GM18520 (cell line): ENCODE measurements around the gene GABBR1.

Source experiments
- ATAC-seq: cut with Tn5 transposase; IDR thresholded peaks from one replicate; pipeline ENCODE4 v1.9.1; 2021; ENCODE audit not compliant: unreplicated experiment

Gene GABBR1

DNA sequence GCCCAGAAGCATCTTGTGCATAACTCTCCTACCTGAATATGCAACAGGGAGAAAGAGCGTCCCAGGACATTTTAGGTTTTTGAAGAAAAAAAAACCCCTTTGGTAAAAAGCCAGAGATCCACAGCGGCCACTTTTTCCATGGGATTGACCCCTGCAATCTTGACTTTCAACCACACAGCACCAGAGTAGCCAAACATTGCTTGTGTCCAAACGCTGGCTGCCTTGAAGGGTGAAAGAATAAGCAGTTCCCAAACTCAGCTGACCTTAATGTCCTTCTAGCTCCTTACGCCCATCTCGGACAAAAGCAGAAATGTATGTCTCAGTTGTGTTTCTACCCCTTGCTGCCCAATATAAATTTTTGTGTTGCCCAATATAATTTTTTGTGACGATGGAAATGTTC, 22.7 kb upstream of the GABBR1 start:
- ATAC-seq: no peak

DNA sequence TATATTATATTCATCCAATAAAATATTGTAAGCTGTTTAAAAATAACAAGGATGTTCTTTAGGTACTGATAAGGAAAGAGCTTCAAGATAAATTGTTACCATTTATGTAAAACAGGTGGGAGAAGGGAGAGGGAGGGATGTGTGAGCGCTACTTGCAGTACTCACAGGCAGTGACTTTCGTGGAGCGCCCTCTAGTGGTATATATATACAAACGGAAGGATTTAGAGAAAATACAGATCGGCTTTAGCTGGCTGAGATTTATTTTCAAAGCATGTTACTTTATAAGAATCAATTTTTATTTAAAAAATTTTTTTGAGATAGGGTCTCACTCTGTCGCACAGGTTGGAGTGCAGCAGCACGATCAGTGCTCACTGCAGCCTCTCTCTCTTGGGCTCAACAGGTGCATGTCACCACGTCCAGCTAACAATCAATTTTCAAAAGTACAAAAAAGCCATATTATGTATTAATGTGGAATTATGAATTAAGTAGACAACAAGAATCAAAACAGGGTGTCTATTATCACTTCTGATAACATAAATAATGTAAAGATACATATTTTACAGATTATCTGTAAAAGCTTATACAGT, 20.6 kb upstream of the GABBR1 start:
- no peak for ATAC-seq

DNA sequence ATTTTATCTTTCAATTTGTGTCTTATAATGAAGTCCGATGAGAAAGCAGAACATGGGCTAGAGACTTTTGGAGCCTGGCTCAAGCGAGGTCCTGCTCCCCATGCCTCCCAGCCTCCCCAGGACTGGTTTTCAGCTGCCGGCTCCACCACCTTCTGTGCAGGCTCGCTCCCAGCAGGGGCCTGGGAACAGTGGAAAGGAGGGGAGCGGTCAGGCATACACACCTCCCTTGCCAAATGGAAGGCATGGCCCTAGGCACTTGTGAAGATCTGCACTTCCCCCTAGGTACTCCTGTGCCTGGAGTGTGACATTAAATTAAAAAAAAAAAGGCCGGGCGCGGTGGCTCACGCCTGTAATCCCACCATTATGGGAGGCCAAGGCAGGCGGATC, 19.2 kb upstream of the GABBR1 start:
- no peak for ATAC-seq

DNA sequence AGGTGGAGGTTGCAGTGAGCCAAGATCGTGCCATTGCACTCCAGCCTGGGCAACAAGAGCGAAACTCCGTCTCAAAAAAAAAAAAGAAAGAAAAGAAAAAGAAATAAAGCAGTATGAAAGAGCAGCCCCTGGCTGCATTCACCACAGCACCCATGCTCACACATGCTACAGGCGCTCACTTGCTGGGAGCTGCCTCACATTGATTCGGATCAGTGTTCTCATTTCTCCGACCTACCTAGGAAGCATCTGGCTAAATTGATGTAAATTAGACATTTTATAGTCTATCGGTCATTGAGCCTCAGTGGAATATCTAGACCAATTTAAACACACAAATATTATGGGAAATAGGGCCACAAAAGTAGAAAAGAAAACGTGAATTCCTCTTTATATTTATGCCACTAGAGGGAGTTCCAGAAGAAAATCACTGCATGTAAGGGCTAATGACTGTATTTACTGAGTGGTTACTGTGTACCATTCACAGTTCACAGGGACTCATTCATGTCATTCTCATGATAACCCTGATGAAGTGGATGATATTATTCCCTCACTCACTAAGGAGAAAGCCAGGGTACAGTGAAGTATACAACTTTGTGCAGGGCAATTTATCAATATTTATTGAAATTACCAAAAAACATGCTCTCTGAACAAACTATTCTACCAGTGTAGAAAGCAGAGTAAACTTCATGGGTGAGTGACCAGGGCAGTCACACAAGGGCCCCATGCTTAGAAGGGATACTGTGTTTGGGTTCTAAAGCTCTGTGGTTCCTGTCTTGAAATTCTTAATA, 18.6 kb upstream of the GABBR1 start:
- ATAC-seq: no peak

DNA sequence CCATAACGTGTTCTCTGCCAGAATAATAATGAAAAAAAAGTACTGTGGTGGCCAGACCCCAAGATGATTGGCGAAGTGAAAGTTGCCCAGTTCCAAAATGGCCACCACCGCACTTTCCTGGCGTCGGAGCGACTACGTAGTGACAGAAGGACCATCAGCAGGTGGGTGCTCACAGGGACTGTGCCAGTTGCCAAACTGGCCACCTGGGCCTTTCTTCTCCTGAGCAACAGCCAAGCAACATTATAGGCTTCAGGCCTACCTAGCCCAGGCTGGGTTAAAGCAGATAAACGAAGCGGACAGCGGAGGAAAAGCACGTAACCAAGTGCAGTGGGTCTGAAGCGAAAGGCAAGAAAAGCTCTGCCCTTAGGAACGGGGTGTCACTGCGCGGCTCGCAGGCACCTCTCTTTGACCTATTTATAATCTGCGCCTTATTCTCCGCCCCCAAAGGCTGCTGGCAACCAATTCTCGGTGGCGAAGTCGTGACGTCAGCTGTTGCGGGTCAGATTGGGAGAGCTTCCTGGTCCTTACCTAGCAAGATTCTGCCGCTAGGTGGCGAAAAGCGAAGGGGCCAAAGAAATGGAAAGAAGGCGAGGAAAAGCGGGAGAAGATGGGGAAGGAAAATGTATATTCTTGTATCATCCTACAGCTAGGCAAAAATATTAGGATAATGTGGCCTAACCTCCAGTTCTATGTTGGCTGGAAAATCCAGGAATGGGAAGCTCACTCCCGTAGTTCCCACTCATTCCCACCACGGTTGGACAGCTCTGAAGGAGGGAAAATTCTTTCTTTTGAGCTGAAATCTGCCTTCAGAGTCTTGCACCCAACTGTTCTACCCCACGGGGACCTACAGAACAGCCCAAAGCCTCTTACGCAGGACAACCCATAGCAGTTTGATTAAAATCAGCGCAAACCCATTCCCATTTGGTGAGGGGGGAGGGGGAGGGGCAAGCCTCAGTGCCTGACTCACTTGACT, 17.0 kb upstream of the GABBR1 start:
- peak; percentile 89 for ATAC-seq

DNA sequence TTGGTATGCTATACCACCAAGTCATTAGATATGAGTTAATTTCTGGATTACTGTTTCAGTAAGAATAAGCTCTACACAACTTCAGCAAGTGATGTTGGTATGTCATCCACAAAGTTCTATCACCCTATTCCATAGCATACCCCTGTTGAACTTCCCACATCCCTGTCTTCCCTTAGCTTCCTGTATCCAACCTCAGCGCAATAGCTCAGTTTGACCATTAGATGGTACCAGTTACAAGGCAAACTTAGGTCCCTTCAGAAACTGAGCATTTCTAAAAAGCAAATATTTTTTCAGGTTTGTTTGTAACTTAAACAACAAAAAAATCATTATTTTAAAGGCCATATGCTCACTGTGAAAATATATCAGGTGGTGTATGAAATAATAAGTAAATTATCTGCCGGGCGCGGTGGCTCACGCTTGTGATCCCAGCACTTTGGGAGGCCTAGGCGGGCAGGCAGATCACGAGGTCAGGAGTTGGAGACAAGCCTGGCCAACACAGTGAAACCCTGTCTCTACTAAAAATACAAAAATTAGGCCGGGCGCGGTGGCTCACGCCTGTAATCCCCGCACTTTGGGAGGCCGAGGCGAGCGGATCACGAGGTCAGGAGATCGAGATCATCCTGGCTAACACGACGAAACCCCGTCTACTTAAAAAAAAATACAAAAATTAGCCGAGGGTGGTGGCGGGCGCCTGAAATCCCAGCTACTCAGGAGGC, 15.1 kb upstream of the GABBR1 start:
- ATAC-seq: no peak

DNA sequence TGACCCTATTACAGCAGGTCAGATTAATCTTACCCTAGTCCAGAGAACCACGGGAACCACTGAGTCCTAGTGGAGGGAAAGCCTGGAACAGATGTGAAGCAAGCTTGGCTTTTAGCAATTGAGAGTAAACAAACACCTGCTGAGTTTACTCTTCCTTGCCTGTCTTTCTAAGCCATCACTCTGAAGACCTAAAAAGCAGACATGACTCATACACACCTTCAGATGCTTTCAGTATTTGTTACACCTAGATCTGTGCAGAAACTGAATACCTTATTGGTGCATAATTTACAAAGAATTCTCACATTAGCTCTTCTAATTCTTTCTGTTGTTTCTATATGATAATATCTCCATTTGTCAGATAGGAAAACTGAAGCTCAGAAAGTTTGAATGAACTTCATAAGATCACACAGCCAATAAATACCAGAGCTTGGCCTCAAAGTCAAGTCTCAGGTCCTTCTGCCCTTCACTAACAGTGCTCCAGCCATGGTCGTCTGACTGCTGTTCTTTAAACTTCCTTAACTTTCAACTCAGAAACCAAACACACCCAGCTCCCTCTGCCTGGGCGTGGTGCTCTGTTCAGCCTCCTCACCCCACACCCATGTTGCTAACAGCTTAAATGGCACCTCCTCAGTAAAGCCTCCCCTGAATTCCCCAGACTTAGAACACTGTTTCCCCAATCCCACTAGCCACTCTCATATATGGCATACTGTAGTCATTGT, 8.6 kb upstream of the GABBR1 start:
- no peak for ATAC-seq

DNA sequence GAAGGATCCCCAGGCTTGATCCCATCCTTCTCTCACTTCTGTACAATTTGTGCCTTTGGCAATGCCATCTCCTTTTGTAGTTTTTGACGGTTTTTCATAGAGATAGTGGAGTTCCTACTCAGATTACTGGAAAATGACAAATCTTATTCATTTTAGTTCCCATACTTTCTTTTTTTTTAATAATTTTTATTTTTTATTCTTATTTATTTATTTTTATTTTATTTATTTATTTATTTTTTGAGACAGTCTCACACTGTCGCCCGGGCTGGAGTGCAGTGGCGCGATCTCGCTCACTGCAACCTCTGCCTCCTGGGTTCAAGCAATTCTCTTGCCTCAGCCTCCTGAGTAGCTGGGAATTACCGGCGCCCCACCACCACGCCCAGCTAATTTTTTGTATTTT, 4.3 kb upstream of the GABBR1 start:
- no peak for ATAC-seq

DNA sequence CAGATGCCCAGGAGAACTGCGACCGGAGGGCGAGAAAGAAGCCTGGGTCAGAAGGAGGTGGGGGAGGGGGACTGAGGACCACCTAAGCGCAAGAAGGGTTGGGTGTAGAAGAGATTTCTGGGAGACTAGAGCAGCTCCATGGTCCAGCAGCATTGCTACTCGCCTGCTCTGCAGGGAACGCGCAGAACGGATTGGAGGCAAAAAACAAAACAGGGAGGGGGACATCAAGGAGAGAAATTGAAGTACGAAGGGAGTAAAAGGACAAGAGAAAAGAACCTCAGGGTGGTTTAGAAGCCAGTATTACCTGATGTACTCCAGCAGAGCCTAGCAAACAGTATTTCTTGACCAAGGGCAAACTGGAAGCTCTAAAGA, 537 bp upstream of the GABBR1 start:
- no peak for ATAC-seq

DNA sequence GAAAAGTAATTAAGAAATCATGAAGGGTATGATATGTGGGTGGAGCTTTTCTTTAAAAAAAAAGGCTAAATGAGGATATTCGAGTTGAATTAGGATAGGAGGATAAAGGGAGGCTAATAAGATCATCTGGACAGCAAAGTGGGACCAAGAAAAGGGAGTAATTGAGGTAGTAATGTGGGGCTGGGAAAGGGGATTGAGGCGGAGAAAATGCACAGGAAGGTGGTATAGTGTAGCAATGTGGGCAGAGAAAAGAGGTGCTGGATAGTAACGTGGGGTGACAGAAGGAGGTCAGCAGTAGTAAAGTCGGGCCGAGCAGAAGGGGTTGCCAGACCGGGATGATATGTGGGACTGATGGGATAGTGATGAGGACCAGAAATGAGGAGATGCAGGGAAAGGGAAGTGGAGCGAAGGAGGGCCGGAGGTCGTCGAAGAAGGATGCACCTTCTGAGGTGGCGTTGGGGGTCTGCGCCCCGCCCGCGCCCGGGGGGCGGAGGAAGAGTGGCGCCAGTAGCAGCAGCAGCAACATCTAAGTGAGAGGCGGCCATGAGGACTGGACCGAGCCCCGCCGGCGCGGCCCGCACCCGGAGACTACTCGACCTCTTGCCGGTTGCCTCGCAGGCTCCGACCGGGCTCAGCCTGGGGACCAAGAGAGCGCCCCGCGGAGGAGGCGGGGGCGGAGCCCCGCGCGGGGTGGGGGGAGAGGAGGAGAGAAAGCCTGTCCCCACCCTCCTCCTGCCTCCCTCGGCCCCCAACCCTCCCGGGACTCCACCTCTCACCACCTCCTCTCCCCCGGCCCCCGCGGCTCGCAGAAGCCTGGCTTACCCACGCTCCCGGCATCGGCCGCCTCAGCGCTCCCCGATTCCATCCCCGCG, 887 bp downstream of the GABBR1 start:
- ATAC-seq: no peak

DNA sequence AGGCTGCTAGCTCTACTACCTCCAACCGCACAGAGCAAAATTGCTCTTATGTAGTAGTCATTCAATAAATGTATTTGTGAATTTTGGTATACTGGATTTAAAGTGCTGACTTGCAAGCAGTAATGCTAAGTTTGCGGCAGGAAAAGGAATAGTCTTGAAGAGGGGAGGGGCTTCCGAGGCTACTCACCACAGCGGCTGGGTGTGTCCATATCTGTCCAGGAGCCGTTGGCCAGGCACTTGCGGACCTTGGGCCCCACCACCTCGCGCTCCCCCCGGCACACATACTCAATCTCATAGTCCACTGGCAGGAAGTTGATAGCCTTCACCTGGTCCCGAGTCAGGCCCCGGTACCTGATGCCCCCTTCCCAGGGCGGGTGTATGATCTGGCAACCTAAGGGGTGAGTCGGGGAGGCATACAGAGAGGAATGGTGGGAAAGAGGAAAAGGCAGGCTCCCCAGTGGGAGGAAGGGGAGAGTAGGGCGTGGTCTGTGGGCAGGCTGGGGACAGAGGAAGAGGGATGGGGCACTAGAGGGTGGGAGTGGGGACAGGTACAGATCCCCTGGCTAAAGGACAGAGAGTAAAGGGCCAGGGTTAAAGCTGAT, 1.7 kb downstream of the GABBR1 start:
- ATAC-seq: no peak

DNA sequence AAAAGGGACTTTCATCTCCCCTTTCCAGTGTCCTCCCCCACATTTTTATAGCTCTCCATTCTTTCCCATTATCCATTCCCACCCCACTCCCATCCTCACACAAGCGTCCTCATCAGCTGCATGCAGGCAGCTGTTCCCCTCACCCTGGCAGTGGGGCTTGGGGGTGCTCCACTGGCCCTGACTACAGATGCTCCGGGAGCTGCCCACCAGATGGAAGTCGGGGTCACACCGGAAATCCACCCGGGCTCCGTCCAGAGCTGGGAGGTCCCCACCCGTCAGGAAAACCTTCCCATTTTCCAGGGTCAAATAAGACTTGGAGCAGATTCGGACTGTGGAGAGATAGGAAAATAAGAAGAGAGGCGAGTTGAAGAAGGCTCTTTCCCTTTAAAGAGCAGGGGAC, 2.7 kb downstream of the GABBR1 start:
- no peak for ATAC-seq

DNA sequence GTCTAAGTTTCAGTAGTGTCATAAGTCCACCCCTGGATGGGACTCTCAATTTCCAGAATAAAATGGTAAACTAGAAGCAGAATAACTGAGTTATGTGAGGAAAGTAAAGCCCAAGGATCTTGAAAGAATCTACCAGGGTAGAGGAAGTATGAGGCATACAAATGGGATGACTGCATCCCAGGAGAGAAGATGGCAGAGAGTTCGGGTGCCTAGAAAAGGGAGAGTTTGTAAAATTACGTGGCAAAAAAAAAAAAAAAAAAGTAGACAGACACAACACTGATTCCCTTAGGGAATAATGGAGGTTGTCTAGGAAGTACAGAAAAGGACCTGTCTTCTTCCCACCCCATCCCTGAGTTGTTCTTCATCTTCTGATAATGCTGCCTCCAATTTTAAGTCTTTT, 3.4 kb downstream of the GABBR1 start:
- ATAC-seq: no peak

DNA sequence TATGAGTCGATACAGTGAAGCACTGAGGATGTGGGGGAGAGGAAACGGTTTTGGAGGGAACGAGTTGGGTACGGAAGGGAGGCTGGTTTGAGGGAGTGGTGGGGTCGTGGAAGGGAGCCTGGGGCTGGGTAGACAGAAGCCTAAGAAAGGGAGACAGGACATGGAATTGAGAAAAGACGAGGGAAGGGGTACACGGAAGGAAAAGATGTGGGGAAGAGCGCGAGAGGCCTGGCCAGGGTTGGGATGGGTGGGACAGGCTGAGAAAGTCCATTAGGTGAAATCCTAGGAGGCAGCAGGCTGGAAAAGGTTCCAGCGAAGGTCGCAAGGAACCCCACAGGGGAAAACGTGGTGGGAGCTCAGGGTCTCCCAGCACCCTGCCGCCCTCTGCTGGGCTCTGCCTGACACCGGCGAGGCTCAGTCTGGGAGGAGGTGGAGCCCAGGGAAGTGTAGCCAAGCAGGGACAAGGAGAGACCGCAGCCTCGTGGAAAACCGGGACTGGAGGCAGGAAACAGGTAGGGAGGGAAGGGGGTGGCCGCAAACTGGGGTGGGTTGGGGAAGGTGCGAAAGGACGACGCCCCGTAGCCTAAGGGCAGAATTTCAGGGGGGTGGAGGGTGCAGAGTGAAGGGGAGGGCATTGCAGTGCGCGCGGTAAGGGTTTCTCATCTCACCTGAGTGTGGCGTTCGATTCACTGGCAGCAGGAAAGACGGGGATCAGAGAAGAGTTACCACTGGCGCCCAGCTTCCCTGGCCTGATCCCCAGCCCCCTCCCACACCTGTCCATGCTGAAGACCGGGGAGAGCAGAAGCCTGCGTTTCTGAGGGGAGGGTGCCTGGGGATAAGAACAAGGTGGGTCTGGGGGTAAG, 4.3 kb downstream of the GABBR1 start:
- ATAC-seq: no peak

DNA sequence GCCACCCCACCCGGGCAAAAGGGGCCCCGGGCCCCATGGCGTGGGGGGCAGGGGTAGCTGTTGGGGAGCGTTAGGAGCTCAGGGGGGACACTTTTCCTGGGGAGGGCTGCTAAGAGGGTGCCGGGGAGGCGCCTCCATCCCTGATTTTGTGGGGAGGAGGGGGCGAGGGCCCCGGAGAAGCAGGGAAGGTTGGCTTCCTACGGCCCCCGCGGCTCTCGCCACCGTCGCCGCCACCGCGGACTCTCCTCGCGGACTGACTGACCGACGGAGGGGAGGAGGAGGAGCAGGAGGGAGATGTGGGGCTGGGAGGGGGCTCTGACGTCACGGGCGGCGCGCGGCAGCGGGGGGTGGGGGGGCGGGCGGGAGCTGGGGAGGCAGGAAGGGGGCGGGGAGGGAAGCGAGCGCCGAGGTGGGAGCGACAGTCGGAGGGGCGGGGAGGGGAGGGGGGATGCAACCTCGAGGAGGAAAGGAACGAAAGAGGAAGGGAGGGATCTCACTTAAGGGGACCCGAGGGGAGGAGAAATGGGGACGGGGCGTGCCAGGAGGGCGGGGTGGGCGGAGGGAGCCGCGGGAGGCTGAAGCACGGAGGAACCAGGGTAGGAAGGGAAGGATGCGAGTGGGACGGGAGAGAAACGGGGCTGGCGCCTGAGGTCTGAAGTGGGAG, 5.1 kb downstream of the GABBR1 start:
- ATAC-seq: no peak

DNA sequence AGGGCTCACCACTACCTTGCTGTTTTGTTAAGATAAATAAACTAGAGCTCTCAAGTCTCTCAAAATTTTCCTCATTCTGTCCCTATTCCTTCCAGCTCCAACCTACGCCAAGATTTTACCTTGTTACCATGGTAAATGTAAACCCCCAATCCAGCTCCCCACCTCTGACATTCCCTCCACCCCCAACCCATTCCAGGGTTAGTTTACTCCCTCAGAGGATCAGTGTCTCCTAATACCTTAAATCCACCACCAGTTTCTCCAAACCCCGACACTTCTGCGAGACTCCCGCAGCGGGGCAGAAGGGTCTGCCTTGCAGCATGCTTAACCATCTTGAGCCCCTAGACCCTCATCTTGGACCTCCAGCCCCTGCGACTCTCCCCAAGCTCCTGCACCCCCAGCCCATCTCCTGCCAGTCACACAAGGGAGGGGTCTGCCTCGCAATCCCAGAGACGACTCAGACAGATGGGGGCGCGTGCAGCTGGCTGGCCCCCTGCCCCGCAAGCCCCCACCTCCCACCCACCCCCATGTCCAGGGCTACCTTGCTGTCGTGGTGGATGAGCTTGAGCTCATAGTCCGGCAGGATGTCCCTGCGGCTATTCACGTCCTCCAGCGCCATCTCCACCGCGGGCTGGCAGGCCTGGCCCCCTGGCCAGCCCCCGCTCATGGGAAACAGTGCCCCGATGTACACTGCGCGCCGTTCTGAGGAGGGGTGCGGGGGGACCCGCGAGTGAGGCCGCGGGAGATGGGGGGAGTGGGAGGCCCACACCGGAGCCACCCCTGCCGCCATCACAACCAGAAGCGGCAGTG, 5.8 kb downstream of the GABBR1 start:
- no peak for ATAC-seq
